Non-pigmented ciliary epithelial cell (primary cell): Measurements from ENCODE around the gene CLIC3.

Experiments
- DNase-seq: peaks from one replicate; pipeline ENCODE4 v3.0.0-alpha.2; 2010; ENCODE audit warnings: low read depth

Gene CLIC3

DNA sequence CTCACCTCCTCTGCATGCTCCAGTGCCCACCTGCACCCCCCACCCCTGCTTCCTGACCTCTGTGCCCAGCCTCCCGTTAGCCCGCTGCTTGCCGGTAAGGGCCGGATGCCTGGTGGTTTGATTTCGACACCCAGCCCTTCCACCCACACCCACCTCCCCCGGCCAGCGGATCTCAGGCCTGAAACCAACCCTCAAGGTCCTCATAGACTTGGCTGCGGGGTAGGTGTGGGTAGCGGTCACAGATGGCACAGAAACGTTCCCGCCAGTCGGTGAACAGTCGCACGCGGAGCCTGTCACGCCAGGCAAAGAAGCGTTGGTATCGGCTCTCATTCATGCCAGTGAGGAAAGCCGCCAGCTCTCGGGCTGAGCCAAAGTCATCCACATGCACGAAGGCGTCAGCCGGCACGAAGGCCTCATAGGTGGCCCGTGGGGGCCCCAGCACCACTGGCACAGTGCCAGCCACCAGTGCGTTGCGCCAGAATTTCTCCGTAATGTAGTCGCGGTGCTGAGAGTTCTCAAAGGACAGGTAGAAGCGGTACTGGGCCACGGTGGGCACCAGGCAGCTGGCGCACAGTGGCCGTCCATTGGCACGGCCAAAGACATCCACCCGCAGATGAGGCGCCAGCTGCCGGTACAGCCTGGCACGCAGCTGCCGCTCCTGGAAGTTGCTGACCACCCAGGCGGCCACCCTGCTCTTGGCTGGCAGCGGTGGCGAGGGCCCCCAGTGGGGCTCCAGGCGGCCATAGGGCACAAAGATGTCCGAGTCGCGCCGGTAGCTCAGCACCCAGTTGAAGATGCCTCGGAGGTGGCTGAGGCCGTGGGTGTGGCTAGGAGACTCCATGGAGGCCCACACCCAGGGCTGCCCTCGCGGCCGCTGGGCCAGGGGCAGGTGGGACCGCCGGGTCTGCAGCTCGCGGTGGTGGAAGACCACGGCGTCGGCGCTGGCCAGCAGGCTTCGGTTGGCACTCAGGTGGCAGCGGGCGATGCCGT lies 34.5 kb upstream of the CLIC3 start:
- no peak for DNase-seq

- no peak for DNase-seq
Observed at GRCh38 chr9:137030006-137030405, 33.6 kb upstream of the CLIC3 start.

GRCh38 chr9:137029058-137029936 lies 32.9 kb upstream of the CLIC3 start:
- DNase-seq: no peak

GRCh38 chr9:137028263-137029057 lies 32.1 kb upstream of the CLIC3 start:
- no peak for DNase-seq

DNA sequence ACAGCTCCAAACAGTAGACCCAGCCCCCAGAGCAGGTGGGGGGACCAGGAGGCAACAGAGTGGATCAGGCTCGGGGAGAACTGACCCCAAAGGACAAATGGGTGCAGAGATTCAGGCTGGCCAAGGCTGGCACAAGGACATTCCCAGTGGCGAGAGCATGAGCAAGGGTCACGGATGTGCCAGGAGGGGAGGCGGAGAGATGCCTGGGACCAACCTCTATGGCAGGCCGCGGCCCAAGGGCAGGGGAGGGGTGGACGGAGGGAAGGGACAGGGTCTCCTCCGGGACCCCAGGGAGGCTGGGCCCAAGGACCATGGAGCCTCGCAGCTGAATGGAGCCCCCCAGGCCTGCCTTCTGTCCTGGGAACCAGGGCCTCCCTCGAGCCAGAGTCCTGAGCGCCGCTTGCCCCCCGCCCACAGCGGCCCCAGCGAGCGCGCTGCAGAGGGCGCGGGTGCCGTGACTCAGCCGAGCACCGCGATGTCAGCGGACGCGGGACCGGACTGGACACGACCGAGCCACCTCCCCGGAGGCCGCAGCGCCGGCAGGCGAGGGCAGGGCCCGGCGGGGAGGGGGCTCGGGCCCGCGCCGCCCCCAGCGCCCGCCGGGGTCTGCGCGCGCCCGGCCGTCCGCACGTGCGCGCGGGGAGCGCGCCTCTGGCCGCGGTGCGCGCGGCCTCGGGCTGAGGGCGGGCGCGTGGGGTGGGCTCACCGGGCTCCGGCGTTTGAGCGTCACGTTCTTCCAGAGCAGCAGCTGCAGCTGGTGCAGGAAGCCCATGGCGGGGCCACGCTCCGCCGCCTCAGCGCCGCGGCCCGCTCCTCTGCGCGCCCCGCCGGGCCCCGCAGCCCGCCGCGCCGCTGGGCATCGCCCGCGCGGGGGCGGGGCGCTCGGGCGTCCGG lies 31.2 kb upstream of the CLIC3 start, which contains the start of gene ABCA2:
Gene ABCA2 (minus strand): TSS at position 869 of the 894 bp plus-strand sequence. CDS start 97 bp downstream, at position 772.
- DNase-seq: no peak

- DNase-seq: no peak
Observed at GRCh38 chr9:137026828-137027227, 30.5 kb upstream of the CLIC3 start.

- DNase-seq: no peak
Observed at GRCh38 chr9:137026384-137026783, 30.0 kb upstream of the CLIC3 start.

DNA sequence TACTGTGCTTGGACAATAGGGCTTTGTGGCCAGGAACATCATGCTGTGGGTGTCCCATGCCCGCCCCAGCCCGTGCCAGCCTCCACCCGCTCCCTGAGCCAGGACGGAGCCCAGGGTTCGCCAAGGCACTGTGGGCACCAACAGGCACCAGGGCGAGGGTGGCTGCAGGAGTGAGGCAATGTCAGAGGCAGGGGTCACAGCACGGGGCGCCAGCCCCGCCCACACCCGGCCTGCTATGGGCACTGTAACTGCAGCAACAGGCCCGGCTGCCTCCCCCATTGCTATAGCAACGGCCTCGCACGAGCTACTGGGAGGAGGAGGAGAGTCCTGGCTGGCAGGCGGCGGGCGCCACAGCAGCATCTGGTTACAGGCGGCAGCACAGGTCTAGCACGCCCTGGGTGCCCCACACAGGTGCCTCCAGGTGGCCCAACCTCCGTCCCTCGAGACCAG lies 29.2 kb upstream of the CLIC3 start:
- no peak for DNase-seq

DNA sequence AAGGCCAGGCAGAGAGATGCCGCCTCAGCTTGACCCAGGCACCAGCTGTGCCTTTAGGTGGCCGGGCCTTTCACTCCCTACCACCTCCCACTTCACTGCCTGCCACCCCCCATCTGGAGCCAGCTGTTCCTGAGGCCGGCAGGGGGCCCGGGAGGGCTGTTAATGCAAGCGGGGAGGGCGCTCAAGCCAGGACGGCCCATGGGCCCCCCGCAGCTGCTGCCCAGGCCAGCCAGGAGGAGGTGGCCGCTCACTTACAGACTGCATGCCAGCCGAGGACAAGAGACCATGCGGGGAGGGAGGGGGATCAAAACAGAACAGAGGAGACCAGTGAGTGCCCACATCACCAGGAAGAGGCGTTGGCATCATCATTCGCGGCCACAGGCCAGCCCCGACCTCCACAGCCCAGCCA lies 27.2 kb upstream of the CLIC3 start:
- no peak for DNase-seq

DNA sequence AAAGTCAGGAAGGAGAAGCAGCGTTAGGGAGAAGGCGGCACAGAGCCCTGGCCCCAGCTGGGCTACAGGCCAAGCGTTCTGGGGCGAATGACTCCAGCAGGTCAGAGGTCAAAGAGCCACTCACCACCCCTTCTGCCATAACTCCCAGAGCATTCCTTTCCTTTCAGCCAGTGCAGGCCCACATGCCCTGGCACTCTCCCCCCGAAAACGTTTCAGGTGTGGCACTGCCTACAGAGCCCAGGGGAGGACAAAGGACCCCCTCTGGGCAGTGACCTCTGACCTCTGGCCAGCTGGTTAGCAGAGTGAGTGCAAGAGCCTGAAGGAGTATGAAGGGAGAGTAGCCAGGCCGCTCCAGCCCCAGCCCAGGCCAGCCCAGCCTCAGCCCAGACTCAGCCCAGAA lies 26.8 kb upstream of the CLIC3 start:
- DNase-seq: no peak

DNA sequence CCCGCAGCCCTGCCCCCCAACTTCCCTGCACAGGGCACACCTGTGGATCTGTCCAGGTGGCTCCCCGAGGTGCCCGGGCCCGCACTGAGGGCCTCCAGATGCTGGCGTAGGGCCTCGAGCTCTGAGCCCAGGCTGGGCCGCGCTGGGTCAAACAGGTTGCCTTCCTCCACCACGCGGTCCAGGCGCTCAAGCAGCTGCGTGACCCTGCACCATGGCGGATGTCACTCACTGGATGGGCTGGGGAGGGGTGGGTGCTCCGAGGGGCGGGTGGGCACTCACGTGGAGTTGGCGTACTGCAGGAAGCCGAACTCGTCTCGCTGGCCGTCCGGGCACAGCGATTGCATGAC lies 26.3 kb upstream of the CLIC3 start:
- no peak for DNase-seq

- no peak for DNase-seq
Observed at GRCh38 chr9:137021979-137022661, 25.8 kb upstream of the CLIC3 start.

DNA sequence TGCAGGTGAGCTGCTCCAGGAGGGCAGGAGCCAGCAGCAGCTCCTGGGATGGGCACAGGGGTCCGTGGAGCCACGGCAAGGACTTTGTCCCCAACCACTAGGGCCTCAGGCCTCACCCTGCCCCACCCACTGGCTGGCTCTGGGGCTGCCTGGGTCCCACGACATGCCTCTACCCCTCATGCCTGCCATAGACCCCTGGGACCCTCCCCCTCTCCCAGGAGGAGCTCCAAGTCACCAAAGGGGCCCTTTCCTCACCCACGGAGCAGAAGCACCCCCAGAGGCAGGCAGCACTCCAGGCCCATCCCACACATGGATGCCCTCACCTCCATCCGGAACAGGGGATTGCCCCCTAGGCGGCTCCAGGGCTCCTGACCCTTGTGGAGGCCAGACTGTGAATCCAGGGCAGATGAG lies 25.2 kb upstream of the CLIC3 start:
- no peak for DNase-seq

GRCh38 chr9:137020771-137021567 lies 24.6 kb upstream of the CLIC3 start:
- no peak for DNase-seq

- DNase-seq: no peak
Observed at GRCh38 chr9:137019891-137020683, 23.7 kb upstream of the CLIC3 start.

DNA sequence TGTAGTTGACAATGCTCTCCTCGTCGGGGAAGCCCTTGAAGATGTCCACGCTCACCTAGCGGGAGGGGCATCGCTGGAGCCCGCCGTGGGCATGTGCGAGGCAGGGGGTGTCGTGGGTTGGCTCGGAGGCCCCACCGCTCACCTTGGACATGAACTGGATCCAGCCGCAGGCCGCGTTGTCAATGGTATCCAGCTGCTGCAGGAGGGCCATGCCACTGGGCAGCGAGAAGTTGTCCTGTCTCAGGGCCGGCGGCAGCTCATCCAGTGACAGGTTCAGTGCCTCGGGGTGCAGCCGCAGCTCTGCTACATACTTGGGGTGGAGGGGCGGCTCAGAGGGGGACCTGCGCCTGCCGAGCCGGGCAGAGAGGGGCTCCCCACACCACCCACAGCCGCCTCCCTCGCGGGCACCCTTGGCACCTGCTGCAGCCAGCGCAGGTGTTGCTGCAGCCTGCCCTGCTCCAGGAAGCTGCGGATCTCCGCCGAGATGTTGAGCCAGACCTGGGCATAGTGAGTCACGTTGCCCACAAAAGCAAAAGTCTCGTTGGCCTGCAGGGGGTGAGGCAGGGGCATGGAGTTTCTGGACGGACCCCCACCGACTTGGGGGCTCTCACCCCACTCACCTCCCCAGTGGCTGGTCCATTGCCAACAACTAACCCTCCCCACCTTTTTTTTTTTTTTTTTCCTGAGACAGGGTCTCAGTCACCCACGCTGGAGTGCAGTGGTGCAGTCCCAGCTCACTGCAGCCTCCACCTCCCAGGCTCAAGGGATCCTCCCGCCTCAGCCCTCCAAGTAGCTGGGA lies 22.6 kb upstream of the CLIC3 start:
- DNase-seq: no peak

DNA sequence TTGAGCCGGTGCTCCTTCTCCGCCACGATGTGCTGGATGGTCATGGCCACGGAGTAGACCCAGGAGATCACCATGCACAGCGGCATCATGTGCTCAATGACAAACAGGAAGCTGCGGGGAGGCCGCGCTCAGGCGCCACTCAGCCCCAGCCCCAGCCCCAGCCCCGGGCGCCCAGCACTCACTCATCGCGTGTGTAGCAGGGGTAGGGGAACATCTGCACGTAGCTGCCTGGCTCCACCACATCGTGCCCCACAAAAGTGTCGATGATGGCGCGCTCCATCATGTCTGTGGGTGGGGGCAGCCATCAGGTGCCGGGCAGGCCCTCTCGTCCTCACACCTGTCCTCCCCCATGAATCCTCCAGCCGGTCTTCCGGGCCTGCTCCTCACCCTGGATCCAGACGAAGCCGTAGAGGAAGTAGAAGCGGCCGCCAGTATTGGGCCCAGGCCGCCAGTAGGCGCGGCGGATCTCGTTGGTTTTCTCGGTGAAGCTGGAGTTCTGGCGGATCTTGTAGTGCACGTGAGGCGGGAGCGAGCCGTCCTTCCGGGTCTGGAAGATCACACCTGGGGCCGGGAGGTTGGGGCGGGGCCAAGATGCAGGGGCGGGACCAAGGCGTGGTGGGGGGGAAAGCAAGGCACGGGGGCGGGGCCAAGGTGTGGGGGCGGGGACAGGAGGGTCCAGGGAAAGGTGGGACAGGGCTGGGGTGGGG lies 21.6 kb upstream of the CLIC3 start:
- no peak for DNase-seq
